Type B pancreatic cell (in vitro differentiated cells): ENCODE measurements around the gene MAGI1. TPM values are rescaled to one million over a fixed set of nuclear protein-coding genes. Genes with fewer than 3 reads are reported as not detected.

ENCODE experiments used
- DNase-seq: peaks from one replicate; pipeline ENCODE4 v3.0.0; 2021; ENCODE audit warnings: mixed read lengths; ENCODE audit not compliant: unreplicated experiment; ENCODE audit errors: extremely low spot score
- H3K27ac Mint-ChIP-seq: 2 replicates; pipeline ENCODE4 v1.8.0; 2021; ENCODE audit warnings: mild to moderate bottlenecking, mixed read lengths
- H3K27me3 Mint-ChIP-seq: 2 replicates; pipeline ENCODE4 v1.8.0; 2021; ENCODE audit warnings: mixed read lengths
- H3K36me3 Mint-ChIP-seq: 2 replicates; pipeline ENCODE4 v1.8.0; 2021; ENCODE audit warnings: mixed read lengths
- H3K4me1 Mint-ChIP-seq: one replicate; pipeline ENCODE4 v1.8.0; 2021; ENCODE audit warnings: mixed read lengths; ENCODE audit not compliant: unreplicated experiment
- H3K4me3 Mint-ChIP-seq: 2 replicates; pipeline ENCODE4 v1.8.0; 2021; ENCODE audit warnings: mild to moderate bottlenecking, mixed read lengths
- H3K9me3 Mint-ChIP-seq: 2 replicates; pipeline ENCODE4 v1.8.0; 2021; ENCODE audit warnings: mixed read lengths
- CTCF ChIP-seq: fragments of 200-600 bp; sonication (generic); conservative IDR thresholded peaks from 2 replicates; pipeline ENCODE4 v1.5.0; 2021; ENCODE audit warnings: antibody characterized with exemption, mild to moderate bottlenecking
- total RNA-seq: library from RNA; stranded (reverse); gene quantifications from 2 replicates; pipeline ENCODE4 v1.2.1, GENCODE V29; 2021; ENCODE audit warnings: low replicate concordance

Gene MAGI1
- total RNA-seq, 1 donor from 2014 or later: 53.1 TPM

DNA sequence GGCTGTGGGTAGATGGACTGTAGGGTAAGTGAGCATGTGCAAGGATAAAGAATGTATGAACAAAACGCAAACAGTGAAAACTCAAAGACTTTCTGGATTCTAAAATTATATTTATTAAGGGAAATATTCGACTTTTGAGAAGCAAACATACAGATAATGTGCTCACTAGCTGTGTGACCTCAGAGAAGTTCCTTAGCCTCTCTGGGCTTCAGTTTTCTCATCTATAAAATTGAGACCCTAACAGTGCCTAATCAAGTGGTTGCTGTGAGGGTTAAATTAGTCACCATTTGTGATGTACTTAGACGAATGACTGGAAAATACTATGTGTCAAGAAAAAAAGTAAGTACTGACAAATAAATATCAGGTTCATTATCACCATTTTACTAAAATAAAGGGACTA, 261.7 kb downstream of the MAGI1 start:
- DNase-seq: no peak
- TF ChIP-seq CTCF: no peak
- no peak overlapping the region for H3K27ac Mint-ChIP-seq
- peaks cover 42% of the 10 kb centered on the region for H3K4me1 Mint-ChIP-seq
- no peaks in the 10 kb centered on the region for H3K9me3 Mint-ChIP-seq
- no peak overlapping the region for H3K4me3 Mint-ChIP-seq
- H3K27me3 Mint-ChIP-seq: no peaks in the 10 kb centered on the region
- H3K36me3 Mint-ChIP-seq: no peaks in the 10 kb centered on the region

GRCh38 chr3:65776494-65776893, 262.2 kb downstream of the MAGI1 start:
- H3K4me3 Mint-ChIP-seq: no peak overlapping the region
- H3K4me1 Mint-ChIP-seq: peaks cover 36% of the 10 kb centered on the region
- no peaks in the 10 kb centered on the region for H3K36me3 Mint-ChIP-seq
- DNase-seq: no peak
- H3K9me3 Mint-ChIP-seq: no peaks in the 10 kb centered on the region
- TF ChIP-seq CTCF: no peak
- H3K27ac Mint-ChIP-seq: no peak overlapping the region
- H3K27me3 Mint-ChIP-seq: no peaks in the 10 kb centered on the region

- no peaks in the 10 kb centered on the region for H3K9me3 Mint-ChIP-seq
- DNase-seq: no peak
- no peak overlapping the region for H3K27ac Mint-ChIP-seq
- TF ChIP-seq CTCF: no peak
- no peak overlapping the region for H3K4me3 Mint-ChIP-seq
- H3K36me3 Mint-ChIP-seq: no peaks in the 10 kb centered on the region
- peaks cover 35% of the 10 kb centered on the region for H3K4me1 Mint-ChIP-seq
- H3K27me3 Mint-ChIP-seq: no peaks in the 10 kb centered on the region
These were observed 262.6 kb downstream of the MAGI1 start for GRCh38 chr3:65776081-65776480.

DNA sequence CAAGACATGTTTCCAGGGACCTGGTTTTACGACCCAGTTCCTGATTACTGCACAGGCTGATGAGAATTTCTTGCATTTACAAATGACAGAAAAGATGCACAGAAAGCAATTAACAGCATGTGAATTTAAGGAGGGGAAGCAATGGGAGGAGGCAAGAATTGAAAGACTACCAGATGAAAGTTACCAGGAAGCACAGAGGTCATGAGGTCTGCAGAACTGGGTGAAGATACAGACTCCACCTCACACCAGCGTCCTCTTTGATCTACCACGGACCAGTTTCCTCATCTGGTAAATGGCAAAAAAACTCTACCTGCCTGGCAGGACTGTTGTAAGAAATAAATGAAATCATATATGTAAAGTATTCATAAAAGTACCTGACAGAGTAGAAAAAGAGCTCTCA, 266.0 kb downstream of the MAGI1 start:
- Mint-ChIP-seq H3K36me3 (no peaks in the 10 kb centered on the region), H3K9me3 (no peaks in the 10 kb centered on the region), H3K4me3 (no peak overlapping the region), H3K27me3 (no peaks in the 10 kb centered on the region), H3K27ac (no peak overlapping the region), H3K4me1 (peaks cover 36% of the 10 kb centered on the region)
- no peak for TF ChIP-seq CTCF
- no peak for DNase-seq

DNA sequence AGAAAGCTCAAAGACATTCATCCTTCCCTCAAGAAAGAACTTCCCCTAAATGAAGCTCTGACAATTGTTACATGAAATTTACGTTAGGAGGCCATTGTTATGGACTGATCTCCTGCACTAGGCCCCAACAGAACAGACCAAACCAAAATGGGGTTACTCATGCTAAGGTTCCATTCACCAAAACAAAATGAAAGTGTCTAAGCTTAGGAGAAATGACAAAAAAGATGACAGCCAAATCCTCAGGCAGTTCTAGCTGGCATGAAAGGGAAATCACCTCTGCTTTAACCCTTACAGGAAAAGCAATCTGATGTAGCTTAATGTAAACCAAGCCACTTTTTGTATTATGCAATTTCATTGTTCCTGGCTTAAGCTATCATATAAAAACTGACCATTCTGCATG, 271.2 kb downstream of the MAGI1 start:
- DNase-seq: no peak
- H3K4me1 Mint-ChIP-seq: peaks cover 29% of the 10 kb centered on the region
- TF ChIP-seq CTCF: no peak
- peaks cover 3% of the 10 kb centered on the region for H3K36me3 Mint-ChIP-seq
- H3K9me3 Mint-ChIP-seq: no peaks in the 10 kb centered on the region
- H3K27ac Mint-ChIP-seq: no peak overlapping the region
- no peak overlapping the region for H3K4me3 Mint-ChIP-seq
- H3K27me3 Mint-ChIP-seq: peaks cover 3% of the 10 kb centered on the region

- DNase-seq: no peak
- H3K27ac Mint-ChIP-seq: no peak overlapping the region
- peaks cover 3% of the 10 kb centered on the region for H3K36me3 Mint-ChIP-seq
- no peaks in the 10 kb centered on the region for H3K9me3 Mint-ChIP-seq
- peaks cover 3% of the 10 kb centered on the region for H3K27me3 Mint-ChIP-seq
- TF ChIP-seq CTCF: no peak
- H3K4me3 Mint-ChIP-seq: no peak overlapping the region
- H3K4me1 Mint-ChIP-seq: peaks cover 32% of the 10 kb centered on the region
These were observed 276.5 kb downstream of the MAGI1 start for GRCh38 chr3:65762235-65762580.
